HG03045 (cell line): ENCODE measurements around the gene RIC8A.

Experiments
- ATAC-seq: cut with Tn5 transposase; IDR thresholded peaks from one replicate; pipeline ENCODE4 v1.9.1; 2021; ENCODE audit warnings: mild to moderate bottlenecking, moderate library complexity; ENCODE audit not compliant: unreplicated experiment

RIC8A gene

GRCh38 chr11:240315-240714 lies 32.8 kb downstream of the RIC8A start:
- ATAC-seq: no peak

- no peak for ATAC-seq
These were observed 34.1 kb downstream of the RIC8A start for GRCh38 chr11:241634-242033.

GRCh38 chr11:244376-244775 lies 36.9 kb downstream of the RIC8A start:
- ATAC-seq: no peak

GRCh38 chr11:249062-249461 lies 41.6 kb downstream of the RIC8A start:
- ATAC-seq: no peak

- no peak for ATAC-seq
These were observed 42.8 kb downstream of the RIC8A start for GRCh38 chr11:250274-250673.

GRCh38 chr11:250740-251299 lies 43.3 kb downstream of the RIC8A start:
- no peak for ATAC-seq

- no peak for ATAC-seq
These were observed 44.0 kb downstream of the RIC8A start for GRCh38 chr11:251550-251949.

- ATAC-seq: no peak
These were observed 45.2 kb downstream of the RIC8A start for GRCh38 chr11:252666-253065.

GRCh38 chr11:253160-253885 lies 45.8 kb downstream of the RIC8A start:
- ATAC-seq: no peak

GRCh38 chr11:253886-254270 lies 46.4 kb downstream of the RIC8A start:
- ATAC-seq: no peak

- no peak for ATAC-seq
These were observed 47.7 kb downstream of the RIC8A start for GRCh38 chr11:255176-255575.

- no peak for ATAC-seq
These were observed 48.3 kb downstream of the RIC8A start for GRCh38 chr11:255816-256215.

- no peak for ATAC-seq
These were observed 49.6 kb downstream of the RIC8A start for GRCh38 chr11:256952-257737.

GRCh38 chr11:257766-258493 lies 50.4 kb downstream of the RIC8A start:
- no peak for ATAC-seq

- no peak for ATAC-seq
These were observed 51.9 kb downstream of the RIC8A start for GRCh38 chr11:259413-259812.

- no peak for ATAC-seq
These were observed 54.1 kb downstream of the RIC8A start for GRCh38 chr11:261624-262023.
